K562 (cell line): ENCODE data around the gene ENO3. TPM values are rescaled to one million over a fixed set of nuclear protein-coding genes. Genes with fewer than 3 reads are reported as not detected.

Experiments used
- ARID4B ChIP-seq: sonication (generic); formaldehyde crosslinking; IDR thresholded peaks from 2 replicates; pipeline ENCODE4 v1.8.0; 2022; ENCODE audit warnings: mild to moderate bottlenecking, missing genetic modification reagents
- CBX1 ChIP-seq: sonication (generic); IDR thresholded peaks from 2 replicates; pipeline ENCODE4 v1.6.1; 2016; ENCODE audit warnings: antibody characterized with exemption, low read depth, mild to moderate bottlenecking
- FOS ChIP-seq: IDR thresholded peaks from 3 replicates; pipeline ENCODE4 v1.6.1; 2011; ENCODE audit not compliant: insufficient read length; ENCODE audit errors: extremely low read depth
- KLF13 ChIP-seq: fragments of 450-650 bp; IDR thresholded peaks from 2 replicates; pipeline ENCODE4 v1.6.1; 2016; ENCODE audit warnings: missing genetic modification characterization, low read depth, mild to moderate bottlenecking, missing compliant biosample characterization, moderate library complexity, borderline replicate concordance
- NCOR1 ChIP-seq: fragments of 450-650 bp; IDR thresholded peaks from 2 replicates; pipeline ENCODE4 v1.6.1; 2016; ENCODE audit warnings: mild to moderate bottlenecking, moderate library complexity
- NFIC ChIP-seq: fragments of 450-650 bp; IDR thresholded peaks from 2 replicates; pipeline ENCODE4 v1.6.1; 2017; ENCODE audit warnings: mild to moderate bottlenecking, inconsistent platforms
- NR2C2 ChIP-seq, 2 experiments: fragments of 200-800 bp in 1 of 2; sonication (Bioruptor generic) in 1 of 2; sonication (generic) in 1 of 2; formaldehyde crosslinking in 1 of 2; IDR thresholded peaks; 2 replicates each; pipeline versions ENCODE4 v1.6.1 to v1.8.0; 2016 to 2022; ENCODE audit warnings: mild to moderate bottlenecking in 1 of 2, missing compliant biosample characterization in 1 of 2, missing genetic modification characterization in 1 of 2, missing genetic modification reagents in 1 of 2
- NRF1 ChIP-seq, 2 experiments: fragments of 450-650 bp; IDR thresholded peaks in 1 of 2; conservative IDR thresholded peaks in 1 of 2; 2 replicates each; pipeline ENCODE4 v1.6.1; 2014; ENCODE audit warnings: mild to moderate bottlenecking in 2 of 2
- PCBP1 ChIP-seq: fragments of 200-400 bp; formaldehyde crosslinking; IDR thresholded peaks from 2 replicates; pipeline ENCODE4 v1.6.1; 2018; ENCODE audit warnings: mild to moderate bottlenecking, low read depth, low read length; ENCODE audit not compliant: poor library complexity, severe bottlenecking
- PHF8 ChIP-seq: fragments of 200-600 bp; sonication (generic); IDR thresholded peaks from 2 replicates; pipeline ENCODE4 v1.6.1; 2012; ENCODE audit warnings: mixed run types, mild to moderate bottlenecking, inconsistent platforms, low read length, moderate library complexity, borderline replicate concordance
- RBFOX2 ChIP-seq: fragments of 200-400 bp; formaldehyde crosslinking; IDR thresholded peaks from 2 replicates; pipeline ENCODE4 v1.6.1; 2017; ENCODE audit warnings: low read depth, mild to moderate bottlenecking, low read length, moderate library complexity
- SAP30 ChIP-seq: fragments of 200-600 bp; sonication (generic); IDR thresholded peaks from 2 replicates; pipeline ENCODE4 v1.6.1; 2012; ENCODE audit warnings: borderline replicate concordance, low read depth, mild to moderate bottlenecking, moderate library complexity, low read length, control low read depth, inconsistent platforms; ENCODE audit not compliant: insufficient read depth, poor library complexity, severe bottlenecking
- TAF1 ChIP-seq: IDR thresholded peaks from 2 replicates; pipeline ENCODE4 v1.6.1; 2011; ENCODE audit warnings: mild to moderate bottlenecking, low read length, moderate library complexity; ENCODE audit not compliant: insufficient read depth, control insufficient read depth, severe bottlenecking; ENCODE audit errors: extremely low read depth
- TCF3 ChIP-seq: sonication (generic); formaldehyde crosslinking; IDR thresholded peaks from 2 replicates; pipeline ENCODE4 v1.4.0; 2020; ENCODE audit warnings: mild to moderate bottlenecking, missing genetic modification reagents
- ZNF224 ChIP-seq: sonication (generic); formaldehyde crosslinking; IDR thresholded peaks from 2 replicates; pipeline ENCODE4 v1.8.0; 2022; ENCODE audit warnings: mild to moderate bottlenecking, missing genetic modification reagents
- polyA plus RNA-seq, 8 experiments: library from polyadenylated mRNA; depleted of rRNA in 4 of 8; stranded (reverse) in 5 of 8; unstranded in 3 of 8; fragments of >200 nt; fragmentation: Nextera tagmentation in 2 of 8; fragmentation: Illumina TruSeq in 1 of 8; extraction: Ambion mirVana in 2 of 8; extraction: Trizol in 1 of 8; gene quantifications; 2 replicates each; pipeline versions ENCODE4 v1.2.1 to v1.2.3, GENCODE V29; 2011 to 2014; ENCODE audit warnings: inconsistent platforms in 1 of 8, missing spikeins in 1 of 8
- total RNA-seq, 7 experiments: library from RNA; depleted of rRNA in 6 of 7; stranded (reverse); fragments of >200 nt in 6 of 7; fragmentation: Illumina TruSeq in 2 of 7; extraction: Trizol in 2 of 7; gene quantifications; 2 replicates each; pipeline versions ENCODE4 v1.2.1 to v1.2.3, GENCODE V29; 2011 to 2021; ENCODE audit warnings: low replicate concordance in 1 of 7
- TF ChIP-seq, protein P1 (sequence below): fragments of 450-650 bp; IDR thresholded peaks from 2 replicates; pipeline ENCODE4 v1.6.1; 2016; ENCODE audit warnings: borderline replicate concordance
- TF ChIP-seq, protein P2 (sequence below): sonication (generic); formaldehyde crosslinking; IDR thresholded peaks from 2 replicates; pipeline ENCODE4 v1.4.0; 2020; ENCODE audit warnings: mild to moderate bottlenecking, missing genetic modification reagents

Gene ENO3
- total and polyA plus RNA-seq, 9 of the 15 experiments (the other 6 are each of a cell fraction or from before 2014, with no cell fraction given) = 5.7 to 17.2 (median 9.9) TPM

- TF ChIP-seq KLF13 (tag) = peak; percentile 54; the same call in 1 of the 2 replicates
- TF ChIP-seq TCF3 = 0 out of 2 replicates have a peak, but pooled peaks have one; percentile 7
- peak; percentile 59 for TF ChIP-seq TAF1
- peak; percentile 87 for TF ChIP-seq ARID4B (CRISPR knock-in tag)
- TF ChIP-seq, protein P1, sequence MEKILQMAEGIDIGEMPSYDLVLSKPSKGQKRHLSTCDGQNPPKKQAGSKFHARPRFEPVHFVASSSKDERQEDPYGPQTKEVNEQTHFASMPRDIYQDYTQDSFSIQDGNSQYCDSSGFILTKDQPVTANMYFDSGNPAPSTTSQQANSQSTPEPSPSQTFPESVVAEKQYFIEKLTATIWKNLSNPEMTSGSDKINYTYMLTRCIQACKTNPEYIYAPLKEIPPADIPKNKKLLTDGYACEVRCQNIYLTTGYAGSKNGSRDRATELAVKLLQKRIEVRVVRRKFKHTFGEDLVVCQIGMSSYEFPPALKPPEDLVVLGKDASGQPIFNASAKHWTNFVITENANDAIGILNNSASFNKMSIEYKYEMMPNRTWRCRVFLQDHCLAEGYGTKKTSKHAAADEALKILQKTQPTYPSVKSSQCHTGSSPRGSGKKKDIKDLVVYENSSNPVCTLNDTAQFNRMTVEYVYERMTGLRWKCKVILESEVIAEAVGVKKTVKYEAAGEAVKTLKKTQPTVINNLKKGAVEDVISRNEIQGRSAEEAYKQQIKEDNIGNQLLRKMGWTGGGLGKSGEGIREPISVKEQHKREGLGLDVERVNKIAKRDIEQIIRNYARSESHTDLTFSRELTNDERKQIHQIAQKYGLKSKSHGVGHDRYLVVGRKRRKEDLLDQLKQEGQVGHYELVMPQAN = peak; percentile 58; the same call in 1 of the 2 replicates
- no peak for TF ChIP-seq FOS
- peak; percentile 82 for TF ChIP-seq RBFOX2
- TF ChIP-seq PCBP1 = peak; percentile 87
- peak; percentile 83 to 85 for TF ChIP-seq NRF1 (conservative IDR thresholded peaks at IDR 0.05 in 1 of 2, IDR thresholded peaks at IDR 0.05 in 1 of 2)
- peak; percentile 68; the same call in 1 of the 2 replicates for TF ChIP-seq PHF8
- no peak for TF ChIP-seq NR2C2 (CRISPR knock-in tag; IDR thresholded peaks at IDR 0.05)
- peak; percentile 83 for TF ChIP-seq NR2C2 (tag; IDR thresholded peaks at IDR 0.05)
- TF ChIP-seq NCOR1 = peak; percentile 47; the same call in 1 of the 2 replicates
- TF ChIP-seq ZNF224 = no peak
- no peak for TF ChIP-seq CBX1
- peak; percentile 59 for TF ChIP-seq SAP30
- TF ChIP-seq NFIC = peak; percentile 46; the same call in 1 of the 2 replicates
- TF ChIP-seq, protein P2, sequence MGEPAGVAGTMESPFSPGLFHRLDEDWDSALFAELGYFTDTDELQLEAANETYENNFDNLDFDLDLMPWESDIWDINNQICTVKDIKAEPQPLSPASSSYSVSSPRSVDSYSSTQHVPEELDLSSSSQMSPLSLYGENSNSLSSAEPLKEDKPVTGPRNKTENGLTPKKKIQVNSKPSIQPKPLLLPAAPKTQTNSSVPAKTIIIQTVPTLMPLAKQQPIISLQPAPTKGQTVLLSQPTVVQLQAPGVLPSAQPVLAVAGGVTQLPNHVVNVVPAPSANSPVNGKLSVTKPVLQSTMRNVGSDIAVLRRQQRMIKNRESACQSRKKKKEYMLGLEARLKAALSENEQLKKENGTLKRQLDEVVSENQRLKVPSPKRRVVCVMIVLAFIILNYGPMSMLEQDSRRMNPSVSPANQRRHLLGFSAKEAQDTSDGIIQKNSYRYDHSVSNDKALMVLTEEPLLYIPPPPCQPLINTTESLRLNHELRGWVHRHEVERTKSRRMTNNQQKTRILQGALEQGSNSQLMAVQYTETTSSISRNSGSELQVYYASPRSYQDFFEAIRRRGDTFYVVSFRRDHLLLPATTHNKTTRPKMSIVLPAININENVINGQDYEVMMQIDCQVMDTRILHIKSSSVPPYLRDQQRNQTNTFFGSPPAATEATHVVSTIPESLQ (CRISPR knock-in tag) = no peak
These were observed 36.2 kb downstream of the ENO3 start, which contains the start of gene CAMTA2 (continued) for GRCh38 chr17:4986951-4987766.
